Mammary epithelial cell (primary cell): ENCODE measurements around the gene NCK1.

Experiments
- CTCF ChIP-seq, 2 donors: IDR thresholded peaks in 1 of 2; conservative IDR thresholded peaks in 1 of 2; 2 replicates each; pipeline ENCODE4 v1.5.1; 2011 to 2012; ENCODE audit warnings: inconsistent platforms in 2 of 2, low read length in 2 of 2, mild to moderate bottlenecking in 2 of 2, control low read depth in 1 of 2, low read depth in 1 of 2; ENCODE audit not compliant: insufficient read depth in 1 of 2; ENCODE audit errors: extremely low read depth in 1 of 2
- EZH2 ChIP-seq: IDR thresholded peaks from 2 replicates; pipeline ENCODE4 v1.6.1; 2012; ENCODE audit warnings: low read length, inconsistent platforms, borderline replicate concordance

GRCh38 chr3:136898549-136898948, 36.5 kb downstream of the NCK1 start:
- no peak for TF ChIP-seq CTCF (conservative IDR thresholded peaks at IDR 0.05 in 1 of 2, IDR thresholded peaks at IDR 0.05 in 1 of 2; ENCODE audit: extremely low read depth in 1 of 2, insufficient read depth in 1 of 2, low read depth in 1 of 2, low read length in 2 of 2)
- TF ChIP-seq EZH2: no peak
